DMS79 (cell line): ENCODE measurements around the gene SPCS3.
"Not testable (repeated sequence)": the region's sequence is repeated elsewhere in the genome, so short reads cannot be mapped to it uniquely, and the experiment has no call there.

ENCODE experiments used
- DNase-seq: peaks from one replicate; lab custom pipeline; 2025; lab: John Stamatoyannopoulos, UW

Gene SPCS3

DNA sequence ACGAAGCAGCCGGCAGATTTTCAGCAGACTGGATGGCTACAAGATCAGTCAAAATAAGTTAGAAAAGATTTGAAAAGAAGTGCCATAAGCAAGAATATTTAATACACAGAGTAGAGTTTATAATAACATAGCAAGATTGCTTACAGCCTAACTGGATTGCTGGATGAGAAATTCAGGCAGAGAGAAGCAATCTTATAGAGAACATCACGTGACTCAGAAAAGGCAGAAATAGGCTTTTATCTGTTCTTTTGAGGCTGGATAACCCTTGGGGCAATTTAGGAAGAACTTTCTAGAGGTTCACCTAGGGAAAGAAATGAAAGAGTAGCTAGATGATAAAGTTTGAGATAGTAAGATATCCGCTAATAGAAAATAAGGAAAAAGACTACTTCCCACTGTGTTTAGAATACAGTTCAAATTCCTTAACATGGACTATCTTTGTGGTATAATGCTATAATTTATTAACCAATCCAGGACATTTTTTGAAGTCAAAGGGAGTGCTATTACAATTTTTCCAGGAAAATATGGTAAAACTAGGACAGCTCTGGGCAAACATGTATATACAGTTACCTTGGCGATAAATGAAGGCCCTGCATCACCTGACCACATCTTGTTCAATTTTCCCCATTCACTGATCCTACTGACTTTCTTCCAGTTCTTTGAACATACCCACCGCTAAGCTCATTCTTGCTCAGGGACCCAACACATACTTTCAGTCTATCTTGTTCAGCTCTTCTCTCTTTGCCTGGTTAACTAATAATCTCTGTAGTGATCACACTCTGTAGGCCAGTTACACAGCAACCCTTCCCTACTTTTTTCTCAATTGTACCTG lies 12.7 kb upstream of the SPCS3 start:
- no peak for DNase-seq

DNA sequence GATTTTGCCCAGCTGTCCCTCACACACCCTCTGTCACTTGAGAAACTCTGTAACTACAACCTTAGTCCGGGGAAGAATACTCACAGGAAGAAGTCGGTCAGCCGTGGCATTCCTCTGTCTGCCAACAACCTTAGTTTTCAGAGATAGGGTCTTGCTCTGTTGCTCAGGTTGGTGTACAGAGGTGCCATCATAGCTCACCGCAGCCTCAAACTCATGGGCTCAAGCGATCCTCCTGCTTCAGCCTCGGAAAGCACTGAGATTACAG lies 12.2 kb upstream of the SPCS3 start:
- DNase-seq = no peak

DNA sequence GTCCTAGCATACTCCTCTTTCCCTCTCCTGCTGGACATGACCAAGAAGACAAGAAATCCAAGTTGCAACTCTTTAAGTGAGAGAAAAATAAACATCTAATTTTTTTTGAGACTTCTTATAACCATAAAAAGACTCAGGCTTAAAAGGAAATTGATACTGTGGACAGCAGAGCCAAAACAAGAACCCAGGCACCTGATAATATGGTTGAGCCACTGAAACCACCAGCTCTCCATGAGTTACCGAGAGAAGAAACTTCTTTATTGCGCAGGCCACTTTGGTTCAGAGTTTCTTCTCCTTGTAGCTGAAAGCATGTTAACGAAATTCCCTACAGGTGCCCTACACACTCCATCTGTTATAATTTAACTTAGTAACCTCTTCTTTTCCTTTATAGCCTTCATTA lies 11.3 kb upstream of the SPCS3 start:
- no peak for DNase-seq

DNA sequence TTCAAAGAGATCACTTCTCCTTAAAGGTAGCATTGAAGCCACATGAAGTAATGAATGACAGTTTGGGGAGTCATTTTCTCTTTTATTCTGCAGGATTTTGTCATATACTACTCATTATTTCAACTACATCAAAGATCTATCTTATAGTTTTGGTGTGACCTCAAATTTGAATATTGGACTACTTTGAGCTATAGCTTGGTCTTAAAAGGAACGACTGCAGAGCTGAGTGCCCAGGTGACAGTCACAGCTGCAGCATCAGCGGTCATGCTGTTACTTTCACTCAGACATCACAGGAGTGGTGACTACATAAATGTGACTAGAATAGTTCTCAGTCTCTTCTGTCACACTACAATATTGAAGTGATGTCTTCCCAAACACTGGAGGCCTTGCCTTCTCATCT lies 10.7 kb upstream of the SPCS3 start:
- no peak for DNase-seq

DNA sequence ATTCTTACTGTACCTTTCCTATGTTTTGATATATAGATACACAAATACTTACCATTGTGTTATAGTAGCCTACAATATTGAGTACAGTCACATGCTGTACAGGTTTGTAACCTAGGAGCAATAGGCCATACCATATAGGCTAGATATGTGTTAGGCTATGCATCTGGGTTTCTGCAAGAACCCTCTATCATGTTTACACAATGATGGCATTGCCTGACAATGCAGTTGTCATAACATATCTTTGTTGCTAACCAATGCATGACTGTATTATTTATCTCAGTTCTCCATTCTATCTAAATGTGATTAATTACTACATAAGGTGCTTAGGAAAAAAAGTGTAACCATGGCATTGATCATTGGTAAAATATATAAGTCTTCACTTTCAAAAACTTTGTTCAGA lies 10.0 kb upstream of the SPCS3 start:
- no peak for DNase-seq

DNA sequence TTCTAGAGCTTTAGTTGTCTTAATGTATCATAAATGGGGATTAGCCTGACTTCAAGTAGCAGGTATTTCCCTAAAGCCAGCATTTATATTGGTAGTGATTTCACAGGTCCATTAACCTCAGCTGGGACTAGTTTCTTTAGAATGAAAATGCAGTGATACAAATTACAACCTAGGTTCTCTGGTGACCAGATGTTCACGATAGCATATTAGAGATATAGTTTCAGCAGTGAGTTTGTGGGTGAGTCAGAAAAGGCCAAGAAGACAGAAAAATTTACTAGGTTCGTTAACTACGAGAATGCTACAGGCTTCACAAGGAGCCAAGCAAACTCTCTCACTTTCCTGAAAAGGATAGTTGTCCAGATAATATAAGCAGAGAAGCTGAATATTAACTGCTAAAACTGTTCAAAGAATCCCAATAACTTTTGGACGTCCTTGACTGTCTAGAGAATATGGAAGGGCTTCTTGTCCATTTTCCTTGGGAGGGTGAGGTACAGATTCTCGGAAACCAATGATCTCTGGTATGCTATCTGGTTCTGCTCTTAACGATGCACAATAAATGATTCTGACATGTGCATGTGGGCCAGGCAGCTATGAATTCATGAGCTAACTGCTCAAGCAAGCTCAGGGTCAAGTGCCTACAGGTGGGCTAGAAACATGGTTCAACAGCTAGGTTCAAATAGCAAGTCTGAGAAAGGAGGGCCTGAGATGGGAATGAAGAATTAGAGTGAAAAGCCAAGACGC lies 6.0 kb upstream of the SPCS3 start:
- DNase-seq = no peak

DNA sequence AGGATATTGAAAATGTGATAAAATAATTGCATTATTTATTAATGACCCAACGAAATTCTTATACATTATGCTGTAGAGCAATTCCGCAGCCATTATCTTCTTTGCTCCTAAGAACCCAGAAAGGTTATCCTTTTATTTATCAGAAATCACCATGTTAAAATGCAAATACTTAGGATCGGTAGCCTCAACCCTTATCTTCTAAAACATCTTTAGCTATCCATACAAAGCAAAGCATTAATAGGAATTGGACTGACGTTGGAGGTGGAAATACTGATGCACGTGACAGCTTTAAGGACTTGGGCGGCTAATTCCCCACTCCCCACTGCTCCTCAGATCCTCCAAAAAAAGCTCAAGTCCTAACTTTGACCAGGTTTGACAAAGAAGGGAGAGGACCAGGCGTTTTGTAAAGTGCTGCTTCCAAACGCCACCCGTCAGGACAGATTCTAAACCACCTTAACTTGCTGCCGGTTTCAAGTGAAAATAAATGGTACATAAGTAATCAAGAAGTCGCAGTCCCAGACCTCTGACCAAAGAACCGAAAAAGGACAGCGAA lies 539 bp upstream of the SPCS3 start:
- no peak for DNase-seq

DNA sequence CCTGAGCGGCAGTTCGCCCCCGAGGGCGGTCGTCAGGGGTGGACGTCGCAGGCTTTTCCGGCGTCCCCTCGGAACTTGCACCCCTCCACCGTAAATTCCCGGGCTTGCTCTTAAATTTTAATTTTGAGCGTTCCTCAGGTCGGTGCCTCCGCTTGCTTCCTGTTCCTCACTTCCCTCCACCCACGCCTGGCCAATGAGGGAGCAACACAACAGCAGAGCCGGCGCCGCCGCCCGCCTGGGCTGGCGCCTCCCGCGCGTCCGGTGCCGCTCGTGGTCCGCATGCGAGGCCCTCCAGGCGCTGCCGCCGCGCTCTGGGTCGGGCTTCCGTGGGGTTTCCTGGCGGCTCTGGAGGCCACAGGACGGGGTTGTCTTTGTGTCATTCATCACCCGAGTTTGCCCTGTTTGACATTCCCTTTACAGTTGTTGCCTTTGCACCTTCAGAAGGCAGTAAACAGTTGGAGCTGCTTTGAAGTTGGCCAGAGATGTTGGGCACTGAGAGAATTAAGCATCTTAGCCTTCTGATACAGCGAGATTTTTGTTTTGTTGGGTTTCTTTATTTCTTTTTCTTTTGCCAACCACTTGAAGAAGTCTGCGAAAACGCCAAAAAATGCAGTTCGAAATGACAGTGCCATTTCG lies 692 bp downstream of the SPCS3 start:
- DNase-seq = peak; percentile 20

DNA sequence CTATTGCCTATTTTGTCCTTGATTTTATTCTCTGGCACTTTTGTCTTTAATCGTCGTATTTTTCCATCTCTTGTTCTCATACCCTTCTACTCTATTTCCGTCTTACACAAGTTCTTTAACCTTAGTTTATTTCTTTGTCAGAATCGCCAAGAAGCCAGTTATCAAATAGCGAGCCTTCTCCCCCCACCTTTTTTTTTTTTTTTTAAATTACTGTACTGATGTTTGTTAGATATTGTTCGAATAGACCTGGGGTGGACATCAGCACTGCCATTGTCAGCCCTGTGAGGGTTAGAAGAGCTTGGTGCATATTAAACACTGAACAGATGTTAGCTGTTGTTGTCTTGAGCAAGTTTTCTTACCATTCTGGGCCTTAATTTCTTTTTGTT lies 1.2 kb downstream of the SPCS3 start:
- DNase-seq = no peak

DNA sequence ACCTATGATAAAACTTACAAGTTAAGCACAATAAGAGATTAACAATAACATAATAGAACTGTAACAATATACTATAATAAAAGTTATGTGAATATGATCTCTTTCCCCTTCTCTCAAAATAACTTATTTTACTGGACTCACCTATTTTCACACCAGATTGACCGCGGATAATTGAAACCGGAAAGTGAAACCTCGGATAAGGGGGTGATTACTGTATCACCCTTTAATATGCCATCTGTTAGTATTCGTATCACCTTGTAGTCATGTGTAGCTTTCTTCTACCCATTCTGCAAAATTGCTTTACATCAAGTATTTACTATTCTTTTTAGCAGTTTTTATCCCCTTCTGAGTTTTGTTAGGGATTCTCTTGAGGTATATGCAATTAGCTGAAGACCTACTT lies 1.8 kb downstream of the SPCS3 start:
- no peak for DNase-seq

DNA sequence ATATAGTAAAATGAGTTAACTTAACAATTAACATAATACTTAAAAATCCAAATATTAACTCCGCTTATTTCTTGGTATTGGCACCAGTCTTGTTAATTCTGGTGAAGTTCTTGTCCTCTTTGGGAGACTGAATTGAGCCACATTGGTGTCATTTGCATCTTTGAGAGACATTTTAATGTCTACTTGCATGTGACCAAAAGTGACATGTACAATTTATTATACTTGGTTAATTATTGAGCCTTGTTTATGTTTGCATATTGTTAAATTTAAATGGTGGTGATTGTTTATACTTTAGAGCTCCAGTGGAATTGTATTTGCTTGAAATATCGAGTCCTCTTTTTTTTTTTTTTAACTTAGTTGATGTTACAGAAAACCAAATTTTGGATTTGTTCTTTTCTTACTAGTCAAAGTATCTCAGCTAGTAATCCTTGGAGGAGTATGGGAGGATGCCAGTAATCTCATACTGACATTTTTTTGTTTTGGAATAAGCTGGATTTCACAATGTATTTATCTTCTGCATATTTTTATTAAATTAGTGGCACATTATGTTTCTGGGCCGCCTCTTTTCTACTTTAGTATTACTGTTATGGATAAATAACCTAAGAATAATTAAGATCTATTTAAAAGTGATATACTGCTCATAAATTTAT lies 3.9 kb downstream of the SPCS3 start:
- no peak for DNase-seq

DNA sequence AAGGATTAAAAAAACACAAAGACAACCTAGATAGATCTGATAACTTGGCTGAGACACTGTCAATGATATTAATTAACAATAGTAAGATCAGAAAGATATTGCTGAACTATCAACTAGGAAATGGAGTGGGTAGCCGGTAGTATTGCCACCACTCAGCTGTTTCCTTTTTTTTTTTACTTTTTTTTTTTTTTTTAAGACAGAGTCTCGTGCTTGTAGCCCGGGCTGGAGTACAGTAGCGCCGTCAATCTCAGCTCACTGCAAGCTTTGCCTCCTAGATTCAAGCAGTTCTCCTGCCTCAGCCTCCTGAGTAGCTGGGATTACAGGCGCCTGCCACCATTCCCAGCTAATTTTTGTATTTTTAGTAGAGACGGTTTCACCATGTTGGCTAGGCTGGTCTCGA lies 5.1 kb downstream of the SPCS3 start:
- not testable (repeated sequence) for DNase-seq

DNA sequence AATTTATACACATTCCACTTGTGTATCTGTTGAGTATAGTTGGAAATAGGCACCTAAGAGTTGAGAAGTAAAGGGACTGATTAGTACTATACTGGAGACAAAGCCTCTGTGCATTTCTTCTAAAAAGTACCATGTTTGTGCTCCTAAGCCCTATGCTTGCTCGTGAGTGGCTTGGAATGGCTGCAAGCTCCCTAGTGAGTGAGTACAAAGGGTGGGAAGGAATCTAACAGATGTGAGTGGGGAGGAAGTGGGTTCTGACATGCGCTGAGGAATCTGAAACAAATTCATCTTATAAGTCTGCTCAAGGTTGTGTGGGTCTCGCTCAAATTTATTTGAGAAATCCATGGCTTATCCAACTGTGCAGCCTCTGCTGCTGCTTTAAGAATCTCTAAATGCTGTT lies 13.3 kb downstream of the SPCS3 start:
- DNase-seq = no peak

DNA sequence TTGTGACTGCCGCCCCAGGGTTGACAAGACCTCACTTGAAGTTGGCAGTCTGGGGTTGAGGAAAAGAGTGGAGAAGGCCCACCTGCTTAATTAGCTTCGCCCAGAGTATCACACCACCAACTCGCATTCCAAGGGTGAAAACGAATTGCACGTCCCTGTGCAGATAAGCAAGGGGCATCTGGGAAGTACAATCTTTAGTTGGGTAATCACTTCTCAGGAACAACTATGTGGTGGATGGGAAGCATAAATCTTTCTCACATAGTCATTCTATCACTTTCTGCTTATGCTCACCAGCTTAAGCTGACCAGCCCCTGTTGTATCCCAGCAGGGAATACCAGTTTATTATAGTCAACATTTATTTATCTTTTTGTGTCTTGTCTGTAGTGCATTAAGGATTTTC lies 14.3 kb downstream of the SPCS3 start:
- DNase-seq = no peak

DNA sequence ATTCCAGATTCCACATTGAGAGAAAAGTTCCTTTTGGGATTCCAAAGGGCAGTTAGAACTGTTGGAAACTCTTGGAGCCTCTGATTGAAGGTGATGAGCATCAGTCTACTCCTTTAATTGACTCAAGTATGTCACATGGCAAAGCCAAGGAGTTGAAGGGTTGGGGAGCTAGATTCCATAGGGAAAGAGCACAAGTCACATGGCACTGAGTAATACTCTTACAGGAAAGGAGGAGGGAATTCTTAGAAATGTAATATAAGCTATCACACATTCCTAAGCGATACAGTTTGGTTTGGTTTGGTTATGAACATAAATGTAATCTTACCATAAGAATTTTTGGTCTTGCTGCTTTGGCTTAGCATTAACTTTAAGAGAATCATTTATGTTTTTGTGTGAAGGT lies 15.7 kb downstream of the SPCS3 start:
- no peak for DNase-seq

DNA sequence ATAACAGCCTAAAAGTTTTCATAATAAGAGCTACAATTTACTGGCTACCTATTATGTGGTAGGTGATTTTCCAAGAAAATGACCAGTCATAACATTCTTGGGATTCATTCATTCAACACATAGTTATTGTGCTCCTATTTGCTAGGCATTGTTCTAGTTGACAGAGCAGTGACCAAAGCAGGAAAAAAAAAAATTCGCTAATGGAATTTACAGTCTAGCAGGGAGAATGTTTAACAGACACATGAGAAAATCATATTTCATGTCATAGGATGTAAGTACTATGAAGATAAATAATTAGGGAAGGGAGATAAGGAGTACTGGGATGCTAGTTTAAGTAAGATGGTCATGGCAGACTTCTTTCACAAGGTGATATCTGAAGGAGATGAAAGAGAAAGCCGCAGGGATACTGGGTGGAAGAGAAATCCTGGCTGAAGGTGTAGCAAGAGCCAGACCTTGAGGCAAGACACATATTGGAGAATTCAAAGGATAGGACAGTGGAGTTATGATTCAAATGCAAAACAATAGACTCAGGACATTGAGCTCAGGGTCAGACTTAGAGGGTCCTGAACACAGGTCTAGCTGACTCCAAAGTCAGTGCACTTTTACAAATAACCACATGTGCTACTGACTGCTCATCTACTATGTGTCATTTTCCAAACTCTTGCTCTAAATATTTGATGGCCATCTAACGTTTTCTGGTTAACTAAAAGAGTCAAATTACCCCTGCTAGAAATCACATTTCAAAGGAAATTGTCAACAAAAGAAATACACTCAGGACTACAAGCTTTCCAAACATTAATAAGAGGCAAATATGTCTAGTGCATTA lies 20.4 kb downstream of the SPCS3 start:
- no peak for DNase-seq

DNA sequence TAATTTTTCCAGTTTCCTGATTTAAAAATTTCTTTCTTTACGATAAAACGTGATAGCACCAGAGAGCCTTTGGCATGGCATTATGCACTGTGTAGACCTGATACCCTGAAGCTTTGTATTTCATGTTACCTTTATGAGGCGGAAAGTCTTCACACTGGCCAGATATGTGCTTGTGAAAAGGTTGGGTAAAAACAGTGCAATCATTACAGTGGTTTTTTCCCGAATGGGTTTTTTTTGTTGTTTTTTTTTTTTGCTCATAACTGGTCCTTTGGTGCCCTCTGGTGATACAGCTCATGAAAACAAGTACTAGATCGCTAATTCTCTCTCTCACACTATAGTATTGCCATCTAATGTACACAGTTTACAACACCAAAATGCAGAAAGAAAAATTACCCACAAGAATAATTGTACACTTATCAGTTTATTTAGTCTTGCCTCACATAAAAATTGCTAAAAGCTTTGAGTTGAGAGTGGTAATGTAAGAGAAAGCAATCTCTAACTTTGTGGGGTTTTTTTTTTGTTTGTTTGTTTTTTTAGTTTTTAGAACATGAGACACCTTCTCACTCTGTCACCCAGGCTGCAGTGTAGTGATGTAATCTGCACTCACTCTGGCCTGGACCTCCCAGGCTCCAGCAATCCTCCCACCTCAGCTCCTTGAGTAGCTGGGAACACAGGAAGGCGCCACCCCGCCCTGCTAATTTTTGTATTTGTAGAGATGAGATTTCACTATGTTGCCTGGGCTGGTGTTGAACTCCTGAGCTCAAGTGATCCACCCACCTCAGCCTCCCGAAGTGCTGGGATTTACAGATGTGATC lies 21.3 kb downstream of the SPCS3 start:
- no peak for DNase-seq

DNA sequence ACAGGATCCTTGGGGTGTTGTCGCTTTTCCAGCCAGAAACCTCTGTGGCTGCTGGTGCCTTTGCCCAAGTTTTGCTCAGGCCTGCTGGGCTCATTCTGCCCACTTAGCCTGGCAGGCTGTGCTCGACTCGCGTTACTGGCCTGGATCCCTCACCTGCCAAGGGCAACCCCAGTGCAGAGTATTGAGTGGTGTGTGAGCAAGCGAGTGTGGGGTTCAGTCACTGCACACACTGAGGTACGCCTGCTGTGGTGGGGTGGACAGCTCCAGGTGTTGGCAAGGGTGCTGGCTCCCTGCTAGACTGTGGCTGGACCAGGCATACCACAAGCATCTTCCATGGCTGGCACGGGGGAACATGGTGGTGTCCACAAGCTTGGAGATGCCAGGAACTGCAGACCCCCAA lies 22.6 kb downstream of the SPCS3 start:
- DNase-seq = no peak

DNA sequence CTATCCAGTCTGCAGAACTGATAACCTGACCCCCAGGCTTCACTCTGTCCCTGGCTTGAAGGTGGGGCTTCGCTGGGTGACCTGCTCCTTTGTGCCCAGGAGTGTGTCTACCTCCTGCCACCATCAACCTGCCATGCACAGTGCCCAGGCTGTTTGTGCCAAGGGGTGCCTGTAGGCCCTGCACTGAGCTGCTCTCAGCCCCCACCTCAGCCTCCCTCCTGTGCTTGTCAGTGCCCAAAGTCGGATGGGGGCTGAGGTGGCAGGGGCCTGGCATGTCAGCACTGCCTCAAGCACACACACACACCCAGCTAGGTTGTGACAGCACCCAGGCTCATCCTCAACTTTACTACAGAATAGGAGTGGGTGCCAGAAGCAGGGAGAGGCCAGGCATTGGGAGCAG lies 23.5 kb downstream of the SPCS3 start:
- no peak for DNase-seq

DNA sequence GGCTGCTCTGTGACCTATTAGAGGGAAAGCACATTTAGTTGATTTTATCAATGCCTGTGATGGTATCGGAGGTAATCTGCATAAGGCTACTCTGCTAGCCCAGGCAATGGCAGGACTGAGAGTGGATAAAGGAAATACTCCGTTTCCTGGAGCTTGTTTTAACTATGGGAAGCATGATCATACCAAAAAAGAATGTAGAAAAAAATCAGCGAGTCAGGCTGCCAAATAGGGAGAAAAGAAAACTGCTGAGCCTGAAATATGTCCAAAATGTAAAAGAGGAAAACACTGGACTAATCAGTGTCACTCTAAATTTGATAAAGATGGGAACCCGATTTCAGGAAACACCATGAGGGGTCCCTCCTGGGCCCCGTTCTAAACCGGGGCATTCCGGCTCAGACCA lies 25.6 kb downstream of the SPCS3 start:
- DNase-seq = not testable (repeated sequence)

DNA sequence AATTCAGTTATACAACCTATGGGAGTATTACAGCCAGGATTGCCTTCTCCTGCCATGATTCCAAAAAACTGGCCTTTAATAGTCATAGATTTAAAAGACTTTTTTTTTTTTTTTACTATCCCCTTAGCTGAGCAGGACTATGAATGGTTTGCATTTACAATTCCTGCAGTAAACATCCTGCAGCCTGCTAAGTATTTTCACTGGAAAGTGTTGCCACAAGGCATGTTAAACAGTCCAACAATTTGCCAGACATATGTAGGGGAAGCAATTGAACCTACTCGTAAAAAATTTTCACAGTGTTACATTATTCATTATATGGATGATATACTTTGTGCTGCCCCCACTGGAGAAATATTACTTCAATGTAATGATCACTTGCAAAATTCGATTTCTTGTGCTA lies 27.1 kb downstream of the SPCS3 start:
- not testable (repeated sequence) for DNase-seq
